Activated CD8-positive, alpha-beta T cell treated with anti-CD3 and anti-CD28 coated beads for 36 hours (primary cell): Measurements from ENCODE around the gene FRMD4A. TPM values are rescaled to one million over a fixed set of nuclear protein-coding genes. Genes with fewer than 3 reads are reported as not detected.

Experiments used
- ATAC-seq: fragments of 200-7000 bp; cut with Tn5 transposase; one replicate; pipeline ENCODE4 v1.10.0; 2021; ENCODE audit warnings: mild to moderate bottlenecking, moderate library complexity
- CTCF ChIA-PET: fragments of 350-600 bp; sonication (Branson Sonifier 250); formaldehyde crosslinking; loops from one replicate; lab custom pipeline; 2021; ENCODE audit warnings: antibody characterized with exemption; lab: Charles Lee
- POLR2A ChIA-PET: fragments of 350-600 bp; sonication (Branson Sonifier 250); formaldehyde crosslinking; loops from one replicate; lab custom pipeline; 2021; ENCODE audit warnings: antibody characterized with exemption; lab: Charles Lee
- DNase-seq: peaks from one replicate; pipeline ENCODE4 v3.0.0-alpha.2; 2020
- H3K27ac Mint-ChIP-seq: one replicate; pipeline ENCODE4 v1.8.0; 2021; ENCODE audit warnings: mild to moderate bottlenecking, mixed read lengths
- H3K27me3 Mint-ChIP-seq: one replicate; pipeline ENCODE4 v1.8.0; 2021; ENCODE audit warnings: mixed read lengths
- H3K36me3 Mint-ChIP-seq: one replicate; pipeline ENCODE4 v1.8.0; 2021; ENCODE audit warnings: low read depth, mixed read lengths
- H3K4me1 Mint-ChIP-seq: one replicate; pipeline ENCODE4 v1.8.0; 2021; ENCODE audit warnings: low read depth, mixed read lengths
- H3K4me3 Mint-ChIP-seq: one replicate; pipeline ENCODE4 v1.8.0; 2021; ENCODE audit warnings: mild to moderate bottlenecking, moderate library complexity, mixed read lengths
- H3K9me3 Mint-ChIP-seq: one replicate; pipeline ENCODE4 v1.8.0; 2021; ENCODE audit warnings: mixed read lengths
- CTCF ChIP-seq: fragments of 200-600 bp; IDR thresholded peaks from one replicate; pipeline ENCODE4 v1.8.0; 2022; ENCODE audit warnings: antibody characterized with exemption, mild to moderate bottlenecking
- intact Hi-C: fragments of 100-400 bp; cut with micrococcal nuclease; formaldehyde crosslinking; loops from one replicate; pipeline ENCODE4 v1.10.0; 2022
- total RNA-seq, 2 experiments: library from RNA; stranded (reverse); gene quantifications; one replicate each; pipeline ENCODE4 v1.2.3, GENCODE V29; 2021

Gene FRMD4A
- total RNA-seq, 2 experiments from 2014 or later: 2.1 to 2.8 TPM

- CTCF ChIA-PET: no interaction called here
Measured at GRCh38 chr10:13839030-13839429, 491.7 kb downstream of the FRMD4A start.

GRCh38 chr10:13837966-13838365, 492.8 kb downstream of the FRMD4A start:
- ATAC-seq (no peak), DNase-seq (no peak)
- TF ChIP-seq CTCF: no peak
- Mint-ChIP-seq H3K4me3 (no peak overlapping the region), H3K4me1 (peaks cover 2% of the 10 kb centered on the region), H3K27ac (no peak overlapping the region), H3K9me3 (peaks cover 7% of the 10 kb centered on the region), H3K27me3 (no peaks in the 10 kb centered on the region), H3K36me3 (no peaks in the 10 kb centered on the region)
- POLR2A ChIA-PET: no interaction called here
- CTCF ChIA-PET: interaction anchor here (1.1 kb wide), 1 partner anchor 51 kb away, joined by 3 read pairs; no protein-coding TSS in a partner anchor
- intact Hi-C loops: no loop called here

More at GRCh38 chr10:13839030-13839429, 491.7 kb downstream of the FRMD4A start:
- peaks cover 2% of the 10 kb centered on the region for H3K4me1 Mint-ChIP-seq
- POLR2A ChIA-PET: no interaction called here
- no peak overlapping the region for H3K4me3 Mint-ChIP-seq
- H3K36me3 Mint-ChIP-seq: no peaks in the 10 kb centered on the region
- no peak for DNase-seq
- H3K27me3 Mint-ChIP-seq: peaks cover 2% of the 10 kb centered on the region
- intact Hi-C loops: no loop called here
- no peak for ATAC-seq
- H3K9me3 Mint-ChIP-seq: peaks cover 7% of the 10 kb centered on the region
- H3K27ac Mint-ChIP-seq: no peak overlapping the region
- no peak for TF ChIP-seq CTCF

- POLR2A ChIA-PET: no interaction called here
Measured at GRCh38 chr10:13834581-13835286, 496.0 kb downstream of the FRMD4A start.

GRCh38 chr10:13831711-13832141, 499.0 kb downstream of the FRMD4A start:
- H3K4me3 Mint-ChIP-seq: no peak overlapping the region
- H3K4me1 Mint-ChIP-seq: peaks cover 8% of the 10 kb centered on the region
- intact Hi-C loops: no loop called here
- peak overlapping the region; percentile 66 for H3K27ac Mint-ChIP-seq
- TF ChIP-seq CTCF: no peak
- ChIA-PET CTCF (no interaction called here), POLR2A (no interaction called here)
- no peaks in the 10 kb centered on the region for H3K9me3 Mint-ChIP-seq
- H3K36me3 Mint-ChIP-seq: no peaks in the 10 kb centered on the region
- H3K27me3 Mint-ChIP-seq: no peaks in the 10 kb centered on the region
- no peak for ATAC-seq
- no peak for DNase-seq

More at GRCh38 chr10:13834581-13835286, 496.0 kb downstream of the FRMD4A start:
- DNase-seq (no peak), ATAC-seq (no peak)
- CTCF ChIA-PET: no interaction called here
- no peak for TF ChIP-seq CTCF
- no peaks in the 10 kb centered on the region for H3K27me3 Mint-ChIP-seq
- H3K4me1 Mint-ChIP-seq: peaks cover 10% of the 10 kb centered on the region
- H3K9me3 Mint-ChIP-seq: no peaks in the 10 kb centered on the region
- H3K36me3 Mint-ChIP-seq: no peaks in the 10 kb centered on the region
- H3K4me3 Mint-ChIP-seq: no peak overlapping the region
- no peak overlapping the region for H3K27ac Mint-ChIP-seq
- intact Hi-C loops: no loop called here

GRCh38 chr10:13830385-13830784, 500.3 kb downstream of the FRMD4A start:
- Mint-ChIP-seq H3K4me1 (peaks cover 8% of the 10 kb centered on the region), H3K36me3 (no peaks in the 10 kb centered on the region), H3K27ac (no peak overlapping the region), H3K9me3 (no peaks in the 10 kb centered on the region), H3K27me3 (no peaks in the 10 kb centered on the region), H3K4me3 (no peak overlapping the region)
- intact Hi-C loops: no loop called here
- no peak for TF ChIP-seq CTCF
- CTCF ChIA-PET: no interaction called here
- POLR2A ChIA-PET: interaction anchor here (1.0 kb wide), 1 partner anchor 28 kb away, joined by 3 read pairs; no protein-coding TSS in a partner anchor
- ATAC-seq: no peak
- DNase-seq: no peak
